Measurements from ENCODE around the gene TMOD1.
"Not testable (repeated sequence)": the region's sequence is repeated elsewhere in the genome, so short reads cannot be mapped to it uniquely, and the experiment has no call there.

TMOD1 gene
- total RNA-seq = 1.7 to 3.6 reads per million in 2 donors

DNA sequence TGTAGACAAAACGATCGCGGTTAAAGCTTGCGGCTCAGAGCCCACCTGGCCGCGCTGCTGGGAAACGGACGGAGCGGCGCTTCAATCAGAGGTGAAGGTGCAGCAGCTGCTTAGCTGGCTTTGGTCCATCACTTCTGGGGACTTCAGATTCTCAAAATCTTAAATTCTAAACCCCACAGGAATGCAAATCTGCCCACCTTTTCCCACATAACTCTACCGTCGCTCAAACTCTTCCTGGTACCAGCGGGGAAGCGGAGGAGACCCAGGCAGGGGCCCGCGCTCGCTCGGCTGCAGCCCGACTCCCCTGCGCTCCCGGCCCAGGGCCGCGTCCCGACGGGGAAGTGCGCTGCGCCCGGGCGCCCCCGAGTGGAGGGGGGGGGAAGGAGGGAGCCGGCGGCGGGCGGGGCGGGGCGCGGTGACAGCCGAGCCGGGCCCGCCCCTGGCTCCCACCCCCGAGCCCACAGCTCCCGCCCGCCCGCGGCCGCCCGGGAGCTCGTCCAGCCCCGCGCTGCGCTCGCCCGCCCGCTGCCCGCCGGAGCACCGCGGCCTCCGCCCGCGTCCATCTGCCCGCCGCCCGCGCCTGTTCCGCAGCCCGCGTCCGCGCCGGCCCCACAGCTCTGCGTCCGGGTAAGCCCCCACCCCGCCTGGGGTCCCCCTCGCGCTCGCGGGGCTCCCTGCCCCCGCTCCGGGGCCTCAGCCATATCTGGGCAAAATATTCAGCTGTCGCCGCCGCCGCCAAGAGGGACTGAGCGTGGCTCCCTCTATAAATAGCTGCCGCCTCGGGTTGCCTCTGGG lies at the start of gene TMOD1:
Gene TMOD1, plus strand, starts transcription at position 490 of the 795 bp plus-strand sequence. CDS start 22,523 bp downstream, outside the sequence.
- peak; percentile 16 for DNase-seq

DNA sequence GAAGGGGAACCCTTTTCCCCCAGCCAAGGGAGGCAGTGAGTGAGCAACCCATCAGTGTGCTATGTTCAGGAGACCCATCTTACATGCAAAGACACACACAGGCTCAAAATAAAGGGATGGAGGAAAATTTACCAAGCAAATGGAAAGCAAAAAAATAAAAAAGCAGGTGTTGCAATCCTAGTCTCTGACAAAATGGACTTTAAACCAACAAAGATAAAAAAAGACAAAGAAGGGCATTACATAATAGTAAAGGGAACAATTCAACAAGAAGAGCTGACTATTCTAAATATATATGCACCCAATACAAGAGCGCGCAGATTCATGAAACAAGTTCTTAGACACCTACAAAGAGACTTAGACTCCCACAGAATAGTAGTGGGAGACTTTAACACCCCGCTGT lies 47.9 kb upstream of the TMOD1 start:
- DNase-seq = not testable (repeated sequence)

DNA sequence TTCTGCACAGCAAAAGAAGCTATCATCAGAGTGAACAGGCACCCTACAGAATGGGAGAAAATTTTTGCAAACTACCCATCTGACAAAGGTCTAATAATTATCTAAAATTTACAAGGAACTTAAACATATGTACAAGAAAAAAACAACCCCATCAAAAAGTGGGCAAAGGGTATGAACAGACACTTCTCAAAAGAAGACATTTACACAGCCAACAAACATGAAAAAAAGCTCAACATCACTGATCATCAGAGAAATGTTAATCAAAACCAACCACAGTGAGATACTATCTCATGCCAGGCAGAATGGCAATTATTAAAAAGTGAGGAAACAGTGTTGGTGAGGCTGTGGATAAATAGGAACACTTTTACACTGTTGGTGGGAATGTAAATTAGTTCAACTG lies 44.6 kb upstream of the TMOD1 start:
- not testable (repeated sequence) for DNase-seq

DNA sequence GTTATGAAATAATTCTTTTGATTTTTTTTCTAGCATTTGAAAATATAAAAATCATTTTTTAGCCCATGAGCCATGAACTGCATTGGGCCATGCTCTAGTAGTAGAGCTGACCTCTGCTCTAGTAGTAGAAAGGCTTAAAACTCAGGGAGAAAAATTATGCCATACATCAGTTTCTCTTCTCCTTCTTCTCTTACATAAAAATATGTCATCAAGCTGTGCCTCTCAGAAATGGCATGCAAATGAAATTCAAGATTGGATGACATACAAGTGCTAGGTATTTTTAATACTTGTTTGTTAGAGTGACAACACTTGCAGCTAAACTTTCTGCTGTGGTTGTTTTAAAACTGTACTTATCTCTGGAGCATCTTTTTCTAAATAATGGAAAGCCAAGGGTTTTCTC lies 42.1 kb upstream of the TMOD1 start:
- DNase-seq = no peak

DNA sequence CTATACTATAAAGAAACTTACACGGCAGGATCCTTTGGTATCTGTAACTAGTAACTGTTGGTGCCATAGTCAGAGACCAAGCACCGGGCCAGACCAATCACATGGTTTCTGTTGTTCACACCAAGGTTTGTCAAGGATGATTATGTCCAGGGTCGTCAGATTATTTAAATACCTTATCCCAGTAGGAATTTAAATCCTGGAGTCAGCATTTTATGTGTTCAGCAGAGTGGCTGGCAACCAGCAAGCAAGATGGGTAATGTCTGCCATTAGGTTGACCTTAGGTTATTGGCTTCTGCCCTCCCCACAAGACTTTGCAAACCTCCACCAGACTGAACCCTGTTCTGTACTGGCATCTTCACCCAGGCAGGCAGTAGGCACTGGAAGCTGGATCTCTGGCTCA lies 39.3 kb upstream of the TMOD1 start:
- no peak for DNase-seq

DNA sequence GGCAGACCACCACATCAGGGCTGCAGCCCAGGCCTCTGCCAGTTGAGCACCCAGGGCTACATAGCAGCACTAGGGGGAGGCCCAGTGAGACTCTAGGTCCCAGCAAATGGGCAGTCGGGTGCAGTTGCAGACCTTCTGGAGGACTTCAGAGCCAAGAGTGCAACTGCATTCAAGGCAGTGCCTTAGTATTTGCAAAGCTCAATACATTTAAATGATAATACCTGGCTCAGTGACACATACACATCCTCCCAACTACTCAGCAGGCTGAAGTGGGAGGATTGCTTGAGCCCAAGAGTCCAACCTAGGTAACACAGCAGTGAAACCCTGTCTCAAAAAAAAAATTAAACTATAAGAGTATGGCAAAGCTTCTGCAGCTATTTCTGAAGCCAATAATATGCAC lies 38.6 kb upstream of the TMOD1 start:
- DNase-seq = no peak

DNA sequence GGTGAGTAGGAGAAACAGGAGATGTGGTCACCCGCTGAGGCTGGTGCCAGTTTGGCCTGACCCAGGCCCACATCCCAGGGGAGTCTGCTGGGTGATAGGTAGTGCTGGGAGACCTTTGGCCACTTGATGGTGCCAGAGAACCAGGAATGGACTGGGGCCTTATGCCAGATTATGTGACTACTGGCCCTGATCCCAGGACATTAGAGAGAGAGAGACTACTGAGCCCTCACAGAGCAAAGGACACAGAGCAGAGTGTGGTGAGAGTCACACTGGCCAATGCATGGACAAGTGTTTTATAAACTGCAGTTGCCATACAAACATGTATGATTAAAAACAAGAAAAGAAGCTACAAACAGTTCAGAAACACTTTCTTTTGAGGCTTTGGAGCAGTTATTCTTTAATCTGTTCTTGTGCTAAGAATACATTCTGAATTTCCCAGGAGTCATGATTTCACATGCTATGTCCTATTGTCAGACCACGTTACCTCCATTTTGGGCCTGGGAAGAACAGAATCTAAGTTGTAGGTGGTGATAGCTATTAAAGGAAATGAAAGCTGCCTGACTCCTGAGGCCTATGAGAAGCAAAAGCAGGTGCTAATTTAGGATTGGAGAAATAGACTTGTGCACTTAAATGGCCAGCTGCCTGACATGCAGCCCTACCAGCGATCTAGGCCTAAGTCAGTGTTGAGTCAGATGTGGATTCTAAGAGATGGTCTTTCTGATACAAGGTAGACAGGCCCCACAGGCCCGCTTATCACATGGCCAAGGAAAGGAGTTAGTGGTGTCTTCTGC lies 32.6 kb upstream of the TMOD1 start:
- peak; percentile 6 for DNase-seq

DNA sequence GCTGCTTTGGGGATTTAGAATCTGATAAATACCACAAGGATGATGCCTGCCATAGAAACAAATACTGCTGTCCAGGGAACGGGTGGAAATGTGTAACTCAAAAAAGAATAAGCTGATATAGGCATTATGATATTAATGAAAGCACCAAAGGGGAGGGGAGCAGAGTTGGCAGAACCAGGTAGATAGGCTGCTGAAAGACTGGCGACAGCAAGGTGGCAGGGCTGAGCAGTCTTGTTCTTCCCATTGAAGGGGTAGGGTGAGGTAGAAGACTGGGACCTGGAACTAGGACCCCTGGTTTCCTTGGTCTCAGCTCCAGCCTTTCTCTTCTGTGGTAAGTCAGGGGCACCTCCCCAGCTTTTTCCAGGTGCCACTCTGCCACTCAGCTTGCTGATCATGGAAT lies 31.4 kb upstream of the TMOD1 start:
- no peak for DNase-seq

DNA sequence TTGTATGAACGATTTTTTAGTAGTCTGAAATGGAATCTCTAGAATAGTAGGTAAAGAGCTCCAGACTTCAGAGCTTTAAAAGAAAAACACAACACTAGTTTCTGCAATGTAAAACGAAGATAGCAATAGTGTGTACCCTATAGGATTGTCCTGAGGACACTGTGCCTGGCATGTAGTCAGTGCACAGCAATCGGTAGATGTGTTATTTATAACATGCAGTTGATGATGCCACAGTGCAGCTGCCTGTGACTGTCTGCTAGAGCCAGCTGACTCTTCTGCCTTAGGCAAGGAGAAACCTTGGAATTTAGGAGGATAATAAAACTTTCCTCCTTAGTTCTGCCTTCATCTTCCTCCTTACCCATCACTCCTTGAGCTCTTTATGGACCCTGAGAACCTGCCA lies 27.7 kb upstream of the TMOD1 start:
- no peak for DNase-seq

DNA sequence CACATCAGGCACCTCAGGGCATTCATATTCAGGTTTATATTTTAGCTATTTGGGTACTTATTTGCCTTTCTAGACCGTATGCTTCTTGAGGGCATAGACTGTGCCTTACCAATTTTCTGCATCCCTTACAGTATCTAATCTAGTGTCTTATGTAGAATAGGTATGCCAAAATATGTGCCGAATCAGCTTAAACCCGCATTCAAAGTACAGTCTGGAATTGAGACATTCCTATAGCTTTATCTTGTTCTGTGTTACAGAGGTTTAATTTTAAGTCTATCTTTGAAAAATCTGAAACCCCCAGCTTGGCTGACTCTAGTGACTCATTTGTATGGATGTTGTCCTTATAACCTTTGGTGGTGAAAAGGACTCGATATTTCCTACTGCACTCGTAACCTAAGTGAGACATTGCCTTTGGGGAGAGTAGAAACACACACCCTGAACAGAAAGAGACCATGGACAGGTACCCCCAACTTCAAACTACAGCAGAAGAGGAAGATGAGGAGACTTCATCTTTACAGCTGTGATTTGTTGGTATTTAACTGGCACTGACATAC lies 27.0 kb upstream of the TMOD1 start:
- DNase-seq = no peak

DNA sequence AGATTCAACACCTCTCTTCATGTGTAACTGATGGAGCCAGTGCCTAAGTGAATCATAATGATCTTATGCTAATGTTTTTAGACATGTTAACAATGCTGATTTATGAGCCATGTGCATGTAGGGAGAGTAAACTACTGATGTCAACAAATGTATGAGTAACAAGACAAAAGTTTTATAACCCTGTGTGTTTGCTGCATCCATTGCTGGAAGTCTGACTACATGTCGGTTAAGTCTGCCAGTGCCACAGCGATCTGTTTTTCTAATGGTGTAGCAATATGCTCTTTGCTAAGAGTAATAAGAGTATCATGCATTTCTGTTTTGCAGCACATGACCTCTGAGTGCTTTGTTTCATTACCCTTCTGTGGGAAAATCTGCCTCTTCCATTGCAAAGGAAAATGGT lies 26.4 kb upstream of the TMOD1 start:
- DNase-seq = no peak

DNA sequence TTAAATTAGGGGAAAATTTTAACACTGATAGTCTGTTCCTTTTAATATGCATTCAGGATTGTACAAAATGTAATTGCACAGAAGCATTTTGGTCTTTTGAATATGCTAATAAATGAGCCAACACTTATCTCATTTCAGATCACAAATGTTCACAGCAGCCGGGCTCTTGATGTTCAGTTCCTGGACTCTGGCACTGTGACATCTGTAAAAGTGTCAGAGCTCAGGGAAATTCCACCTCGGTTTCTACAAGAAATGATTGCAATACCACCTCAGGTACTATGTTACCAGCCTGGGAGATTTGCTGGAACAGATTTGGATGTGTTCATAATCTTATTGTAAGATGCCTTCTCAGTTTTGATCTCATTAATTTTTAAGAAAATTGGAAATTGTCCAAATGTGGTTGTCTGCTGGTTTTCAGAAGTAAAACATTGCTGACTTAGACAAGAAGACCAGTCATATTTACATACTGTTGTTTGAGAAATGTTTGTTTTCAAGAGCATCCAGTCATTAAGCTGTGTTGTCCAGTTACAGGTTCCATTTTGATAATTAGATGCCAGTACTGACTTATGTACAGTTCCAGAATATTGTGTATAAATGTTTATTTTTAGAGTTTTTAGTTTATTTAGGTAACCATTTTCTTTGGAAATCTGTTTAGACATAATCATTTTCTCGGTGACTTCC lies 23.0 kb upstream of the TMOD1 start:
- DNase-seq = no peak

DNA sequence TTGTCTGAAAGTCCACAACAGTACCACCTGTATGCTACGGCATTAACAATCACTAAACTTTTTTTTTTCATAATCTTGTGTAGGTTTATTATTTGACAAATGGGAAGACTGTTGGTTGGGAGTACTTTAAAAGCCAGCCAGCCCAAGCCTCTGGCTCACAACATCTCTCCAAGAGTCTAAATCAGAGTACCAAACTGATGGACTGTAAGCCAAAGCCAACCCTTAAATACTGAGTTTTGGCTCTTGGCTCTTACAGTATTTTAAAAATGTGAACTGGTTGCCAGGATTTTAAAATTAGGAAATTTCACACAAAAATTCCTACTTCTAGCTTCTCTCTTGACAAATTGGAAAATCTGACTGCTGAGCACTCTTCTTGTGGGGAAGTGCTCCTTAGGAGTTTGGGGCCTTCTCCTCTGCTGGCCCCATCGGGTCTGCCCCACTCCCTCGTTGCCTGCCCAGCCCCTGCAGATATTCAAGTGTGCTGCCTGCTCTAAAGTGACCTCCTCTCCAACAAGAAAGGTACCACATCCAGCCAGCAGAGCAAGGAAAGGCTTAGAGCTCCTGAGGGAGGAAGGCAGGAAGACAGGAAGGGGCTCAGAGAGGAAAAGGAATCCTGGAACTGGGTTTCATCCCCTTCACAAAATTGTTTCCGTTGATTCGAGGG lies 21.8 kb upstream of the TMOD1 start:
- no peak for DNase-seq

DNA sequence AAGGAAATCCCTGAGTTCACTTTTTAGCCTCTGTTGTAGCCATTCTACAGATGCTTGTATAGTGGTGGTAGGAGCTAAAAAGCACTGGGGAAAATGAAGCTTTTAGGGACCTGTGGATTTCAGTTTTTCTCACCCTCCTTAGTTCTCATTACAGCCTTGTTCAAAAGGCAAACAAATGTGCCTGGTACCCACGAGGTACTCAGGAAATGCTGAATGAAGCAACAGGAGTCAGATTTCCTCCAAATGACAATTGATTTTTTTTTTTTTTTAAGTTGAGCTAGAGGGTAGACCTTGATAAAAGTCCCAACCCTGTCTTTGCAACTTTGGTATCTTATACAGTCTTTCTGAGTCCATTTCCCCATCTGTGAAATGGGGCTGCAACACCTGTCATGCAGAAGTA lies 21.3 kb upstream of the TMOD1 start:
- DNase-seq = no peak

DNA sequence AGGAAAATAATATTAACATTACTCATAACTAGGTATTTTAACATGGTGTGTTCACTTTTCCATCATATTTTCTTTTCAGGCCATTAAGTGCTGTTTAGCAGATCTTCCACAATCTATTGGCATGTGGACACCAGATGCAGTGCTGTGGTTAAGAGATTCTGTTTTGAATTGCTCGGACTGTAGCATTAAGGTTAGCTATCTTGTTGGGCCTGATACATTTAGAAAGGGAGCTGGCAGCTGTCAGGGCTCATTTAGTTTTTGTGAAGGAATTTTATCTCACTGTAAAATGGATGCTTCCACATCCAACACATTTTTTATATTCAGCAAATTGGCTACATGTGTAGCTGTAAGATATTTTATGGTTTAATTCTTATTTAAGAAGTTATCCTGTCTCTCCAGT lies 20.7 kb upstream of the TMOD1 start:
- no peak for DNase-seq

DNA sequence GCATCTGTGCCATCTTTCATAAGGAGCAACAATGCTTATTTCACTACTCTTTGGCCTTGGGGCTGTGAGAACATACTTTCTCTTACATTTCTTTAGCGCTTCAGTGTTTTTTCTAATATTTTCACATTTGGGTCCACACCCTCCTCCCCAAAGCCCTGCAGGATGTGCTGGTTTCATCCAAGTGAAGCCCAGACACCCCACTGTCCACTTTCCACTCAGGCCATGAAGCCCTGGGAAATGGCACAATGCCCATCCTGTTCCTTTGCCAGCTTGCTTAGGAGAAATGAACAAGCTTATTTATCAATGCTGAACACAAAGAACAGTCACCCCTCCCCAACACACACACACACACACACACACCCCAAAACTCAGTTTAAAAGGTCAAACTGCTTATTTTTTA lies 17.3 kb upstream of the TMOD1 start:
- no peak for DNase-seq

DNA sequence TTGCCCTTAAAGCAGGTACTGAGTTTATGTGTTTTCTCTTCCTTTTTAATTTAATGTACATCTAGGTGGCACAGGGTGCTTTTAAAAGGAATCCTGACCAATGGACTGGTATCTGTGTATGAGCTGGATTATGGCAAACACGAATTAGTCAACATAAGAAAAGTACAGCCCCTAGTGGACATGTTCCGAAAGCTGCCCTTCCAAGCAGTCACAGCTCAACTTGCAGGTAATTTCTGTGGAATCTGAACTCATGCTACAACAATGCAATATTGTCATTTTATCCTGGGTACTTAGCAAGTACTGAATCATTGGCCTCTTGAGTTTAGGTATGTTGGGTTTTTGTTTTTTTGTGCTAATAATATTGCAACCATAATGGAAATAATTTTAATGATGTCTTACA lies 14.4 kb upstream of the TMOD1 start:
- no peak for DNase-seq

DNA sequence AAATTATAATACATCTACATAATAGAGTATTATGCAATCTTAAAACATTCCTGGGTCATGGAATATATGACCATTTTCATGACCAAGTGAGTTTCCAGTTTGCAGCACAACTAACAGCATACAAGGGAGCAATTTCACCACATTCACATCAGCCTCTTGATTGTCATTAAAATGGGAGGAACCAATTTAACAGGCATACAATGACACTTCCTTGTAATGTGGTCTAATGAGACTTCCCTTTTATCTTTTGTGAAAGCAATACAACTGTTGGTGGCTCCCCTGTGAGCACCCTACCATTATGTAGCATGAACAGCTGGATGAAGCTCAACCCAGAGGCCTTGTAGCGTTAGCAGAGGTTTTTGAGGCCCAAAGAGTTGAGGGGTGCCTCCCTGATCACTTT lies 13.6 kb upstream of the TMOD1 start:
- no peak for DNase-seq

DNA sequence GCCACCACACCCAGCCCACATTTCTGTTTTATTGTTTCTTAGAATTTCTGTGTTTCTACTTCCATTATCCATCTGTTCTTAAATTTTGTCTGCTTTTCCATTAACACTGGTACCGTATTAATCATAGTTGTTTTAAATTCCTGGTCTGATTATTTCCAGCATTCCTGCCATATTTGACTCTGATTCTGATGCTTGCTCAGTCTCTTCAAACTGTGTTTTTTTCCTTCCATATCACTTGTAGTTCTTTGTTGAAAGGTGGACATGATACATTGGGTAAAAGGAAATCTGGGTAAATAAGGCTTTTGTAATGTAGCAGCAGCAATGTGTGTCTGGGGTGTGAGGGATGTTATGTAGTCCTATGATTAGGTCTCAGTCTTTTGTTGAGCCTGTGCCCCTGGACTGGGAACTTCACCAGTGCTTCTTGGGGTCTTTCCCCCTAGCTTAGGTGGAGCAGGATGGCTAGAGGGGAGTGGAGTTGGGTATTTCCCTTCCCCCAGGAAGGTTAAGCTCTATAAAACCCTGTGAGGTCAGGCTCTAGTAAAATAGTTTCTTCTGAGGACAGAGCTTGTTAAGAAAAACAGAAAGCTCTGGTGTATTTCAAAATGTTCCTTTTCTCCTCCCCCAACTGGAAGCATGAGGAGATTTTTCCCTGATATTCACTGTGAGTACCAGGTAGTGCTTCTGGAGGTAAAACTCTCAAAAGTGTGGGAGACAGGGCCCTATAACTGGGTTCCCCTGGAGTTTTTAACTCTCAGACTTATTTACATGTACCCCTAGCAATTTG lies 10.1 kb upstream of the TMOD1 start:
- no peak for DNase-seq

DNA sequence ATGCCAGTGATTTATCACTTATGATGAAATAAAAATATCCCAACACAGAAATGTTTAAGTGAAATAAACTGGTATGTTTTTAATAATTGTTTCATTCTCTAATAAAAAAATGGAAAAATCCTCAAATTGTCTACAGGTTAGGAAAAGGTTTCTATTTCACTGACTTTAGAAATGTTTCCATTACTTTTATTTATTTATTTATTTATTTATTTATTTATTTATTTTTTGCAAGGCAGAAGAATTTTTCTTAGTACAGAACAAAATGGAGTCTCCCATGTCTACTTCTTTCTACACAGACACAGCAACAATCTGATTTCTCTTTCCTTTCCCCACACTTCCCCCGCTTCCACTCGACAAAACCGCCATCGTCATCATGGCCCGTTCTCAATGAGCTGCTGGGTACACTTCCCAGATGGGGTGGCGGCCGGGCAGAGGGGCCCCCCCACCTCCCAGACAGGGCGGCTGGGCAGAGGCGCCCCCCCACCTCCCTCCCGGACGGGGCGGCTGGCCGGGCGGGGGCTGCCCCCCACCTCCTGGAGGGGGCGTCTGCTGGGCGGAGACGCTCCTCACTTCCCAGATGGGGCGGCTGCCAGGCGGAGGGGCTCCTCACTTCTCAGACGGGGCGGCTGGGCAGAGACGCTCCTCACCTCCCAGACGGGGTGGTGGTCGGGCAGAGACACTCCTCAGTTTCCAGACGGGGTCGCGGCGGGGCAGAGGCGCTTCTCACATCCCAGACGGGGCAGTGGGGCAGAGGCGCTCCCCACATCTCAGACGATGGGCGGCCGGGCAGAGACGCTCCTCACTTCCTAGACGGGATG lies 3.7 kb upstream of the TMOD1 start:
- DNase-seq = not testable (repeated sequence)

DNA sequence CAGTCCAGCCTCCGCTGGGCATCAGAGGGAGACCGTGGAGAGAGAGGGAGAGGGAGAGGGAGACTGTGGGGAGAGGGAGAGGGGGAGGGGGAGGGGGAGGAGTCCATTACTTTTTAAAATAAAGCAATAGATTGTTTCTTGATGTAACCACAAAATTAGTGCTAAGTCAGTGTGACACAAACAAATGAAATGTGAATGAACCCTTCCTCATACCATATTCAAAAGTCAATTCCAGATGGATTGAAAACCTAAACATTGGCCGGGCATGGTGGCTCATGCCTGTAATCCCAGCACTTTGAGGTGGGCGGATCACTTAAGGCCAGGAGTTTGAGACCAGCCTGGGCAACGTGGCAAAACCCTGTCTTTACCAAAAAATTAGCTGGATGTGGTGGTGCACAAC lies 2.6 kb upstream of the TMOD1 start:
- DNase-seq = not testable (repeated sequence)

Data from T-helper 9 cell (primary cell).